SW 1271 (cell line): Measurements from ENCODE around the gene PEX14.
"Not testable (repeated sequence)": the region's sequence is repeated elsewhere in the genome, so short reads cannot be mapped to it uniquely, and the experiment has no call there.

Source experiments
- DNase-seq, 2 experiments: peaks; one replicate each; lab custom pipeline; 2025; lab: John Stamatoyannopoulos, UW

Gene PEX14

DNA sequence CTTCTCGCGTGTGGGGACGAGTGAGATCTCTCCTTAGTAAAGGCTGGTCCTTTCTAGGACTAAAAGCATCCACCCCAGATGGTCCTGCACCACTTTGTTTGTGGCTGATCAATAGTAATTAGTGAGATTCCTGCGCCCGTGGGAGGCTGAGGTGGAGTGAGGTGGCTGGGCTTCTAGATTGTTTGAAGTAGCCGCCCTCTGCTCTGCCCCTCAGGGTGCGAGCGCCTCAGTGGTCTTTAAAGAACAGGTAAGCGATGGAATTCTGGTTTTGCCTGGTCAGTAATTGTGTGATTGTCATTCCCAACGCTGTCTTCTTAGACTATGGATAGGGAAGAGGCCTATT lies 20.7 kb downstream of the PEX14 start:
- DNase-seq, result no peak

DNA sequence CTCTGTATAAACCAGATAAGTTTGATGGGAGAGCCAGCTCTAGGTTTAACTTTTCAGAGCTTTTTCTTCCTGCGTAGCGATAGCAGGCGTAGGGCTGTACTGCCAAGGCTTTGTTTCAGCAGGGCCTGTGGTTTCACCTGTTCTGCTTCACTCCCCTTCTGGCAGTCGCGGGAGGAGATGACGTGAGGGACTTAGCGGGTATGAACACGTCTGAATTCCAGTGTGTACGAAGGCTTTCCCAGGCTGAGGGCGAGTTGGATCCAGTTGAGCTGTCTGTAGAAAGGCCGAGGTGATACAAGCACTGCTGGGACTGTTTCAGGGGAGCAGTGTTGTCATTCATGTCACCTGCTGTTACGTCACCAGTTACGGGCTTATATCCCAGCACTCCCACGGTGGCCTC lies 21.2 kb downstream of the PEX14 start:
- no peak for DNase-seq

DNA sequence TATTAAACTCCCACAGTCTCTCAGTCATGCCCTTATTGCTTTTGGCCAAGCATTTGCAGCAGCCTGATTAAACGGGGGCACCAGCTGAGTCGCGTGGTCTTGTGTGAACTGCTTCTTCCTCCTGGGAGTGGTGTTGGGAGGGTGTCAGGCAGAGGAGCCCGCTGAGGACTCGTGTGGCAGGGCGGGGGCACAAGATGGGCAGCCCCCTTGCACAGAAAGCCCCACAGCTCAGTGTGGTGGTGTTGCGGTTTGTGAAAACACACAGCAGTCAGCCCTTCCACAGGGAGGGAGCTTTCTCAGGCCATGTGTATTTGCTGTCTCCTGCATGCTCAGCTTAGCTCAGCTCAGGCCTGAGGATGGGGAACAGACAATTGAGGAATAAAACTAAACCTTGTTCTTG lies 22.4 kb downstream of the PEX14 start:
- no peak for DNase-seq

DNA sequence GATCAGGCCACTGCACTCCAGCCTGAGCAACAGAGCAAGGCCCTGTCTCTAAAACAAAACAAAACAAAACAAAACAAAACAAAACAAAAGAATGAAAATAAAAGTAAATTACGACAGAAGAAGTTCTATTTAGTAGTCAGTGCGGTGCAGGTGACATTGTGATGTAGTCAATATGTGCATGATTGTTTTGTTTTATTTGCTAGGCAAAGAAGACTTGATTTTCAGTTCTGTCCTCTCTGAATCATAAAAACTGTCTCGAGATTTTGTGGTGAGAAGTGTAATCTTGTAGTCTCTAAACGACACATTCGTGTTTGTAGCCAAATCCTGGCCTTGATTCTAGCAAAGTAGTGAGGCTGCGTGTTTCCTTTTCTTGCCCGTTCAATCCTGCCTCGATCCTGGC lies 23.5 kb downstream of the PEX14 start:
- no peak for DNase-seq

DNA sequence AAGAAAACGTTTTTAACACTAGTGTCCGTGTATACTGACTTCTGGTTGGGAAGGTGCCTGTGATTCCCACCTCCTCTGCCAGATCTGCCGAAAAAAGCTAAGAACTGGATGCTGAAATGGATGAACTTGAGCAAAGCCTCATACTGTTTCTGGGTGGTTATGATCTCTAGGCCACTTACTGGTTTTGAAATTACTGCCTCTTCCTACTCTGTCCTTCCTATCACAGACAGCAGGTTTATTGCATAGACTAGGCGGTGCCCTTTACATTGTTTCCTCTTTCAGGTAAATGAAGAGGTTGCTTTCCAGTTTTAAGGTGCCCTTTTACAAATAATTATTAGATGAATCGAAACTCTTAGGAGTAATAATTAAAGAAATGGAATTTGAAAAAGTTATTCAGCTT lies 27.5 kb downstream of the PEX14 start:
- no peak for DNase-seq

DNA sequence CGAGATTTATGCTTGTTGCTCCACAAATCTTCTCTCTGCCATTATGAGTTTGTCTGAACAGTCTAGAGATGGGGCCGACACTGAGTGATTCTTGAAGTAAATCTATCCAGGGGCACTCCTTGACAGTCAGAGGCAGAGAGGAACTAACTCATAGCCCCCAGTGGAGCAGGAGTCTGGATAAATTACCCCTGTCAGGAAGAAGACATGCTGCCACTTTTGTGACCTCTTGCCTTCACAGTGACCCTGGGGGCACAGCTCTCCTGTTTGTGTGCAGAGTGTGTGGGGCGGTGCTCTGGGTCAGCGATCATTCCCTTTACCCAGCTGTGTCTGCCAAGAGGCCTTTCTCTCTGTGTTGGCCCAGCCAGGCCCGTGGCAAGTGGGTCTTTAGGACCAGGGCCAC lies 29.5 kb downstream of the PEX14 start:
- no peak for DNase-seq

DNA sequence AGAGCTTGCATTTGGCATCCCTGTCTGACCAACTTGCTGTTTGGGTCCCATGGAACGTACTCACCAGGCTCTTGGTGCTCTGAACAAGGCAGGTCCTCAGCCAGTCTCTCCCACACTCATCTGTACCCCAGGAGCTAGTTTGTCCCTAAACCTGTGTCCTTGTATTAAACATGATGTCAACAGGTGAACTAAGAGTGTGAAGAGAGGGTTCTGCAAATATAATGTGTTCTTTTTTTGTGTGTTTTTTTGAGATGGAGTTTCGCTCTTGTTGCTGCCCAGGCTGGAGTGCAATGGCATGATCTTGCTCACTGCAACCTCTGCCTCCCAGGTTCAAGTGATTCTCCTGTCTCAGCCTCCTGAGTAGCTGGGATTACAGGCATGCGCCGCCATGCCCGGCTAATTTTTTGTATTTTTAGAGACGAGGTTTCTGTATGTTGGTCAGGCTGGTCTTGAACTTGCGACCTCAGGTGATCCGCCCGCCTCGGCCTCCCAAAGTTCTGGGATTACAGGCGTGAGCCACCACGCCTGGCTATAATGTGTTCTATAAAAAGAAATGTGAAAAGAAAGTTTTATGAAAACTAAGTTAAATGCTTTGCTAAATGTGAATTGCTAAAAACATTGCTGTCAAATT lies 31.4 kb downstream of the PEX14 start:
- not testable (repeated sequence) for DNase-seq

DNA sequence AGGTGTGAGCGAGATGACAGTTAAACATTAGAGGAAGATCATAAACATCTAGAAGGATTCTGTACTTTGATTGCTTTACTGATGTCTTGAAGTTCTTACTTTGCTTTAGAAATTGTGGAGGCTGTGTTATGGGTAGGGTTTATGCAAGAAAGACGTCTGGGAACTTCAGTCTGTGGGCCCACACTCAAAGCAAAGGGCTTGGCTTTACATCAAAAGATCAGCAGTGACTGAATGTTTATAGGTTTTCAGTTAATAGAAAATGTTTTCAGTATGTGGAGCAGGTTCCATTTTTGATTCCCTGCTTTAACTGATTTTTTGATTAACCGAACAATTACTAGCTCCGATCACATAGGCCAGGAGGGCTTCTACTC lies 31.9 kb downstream of the PEX14 start:
- no peak for DNase-seq

DNA sequence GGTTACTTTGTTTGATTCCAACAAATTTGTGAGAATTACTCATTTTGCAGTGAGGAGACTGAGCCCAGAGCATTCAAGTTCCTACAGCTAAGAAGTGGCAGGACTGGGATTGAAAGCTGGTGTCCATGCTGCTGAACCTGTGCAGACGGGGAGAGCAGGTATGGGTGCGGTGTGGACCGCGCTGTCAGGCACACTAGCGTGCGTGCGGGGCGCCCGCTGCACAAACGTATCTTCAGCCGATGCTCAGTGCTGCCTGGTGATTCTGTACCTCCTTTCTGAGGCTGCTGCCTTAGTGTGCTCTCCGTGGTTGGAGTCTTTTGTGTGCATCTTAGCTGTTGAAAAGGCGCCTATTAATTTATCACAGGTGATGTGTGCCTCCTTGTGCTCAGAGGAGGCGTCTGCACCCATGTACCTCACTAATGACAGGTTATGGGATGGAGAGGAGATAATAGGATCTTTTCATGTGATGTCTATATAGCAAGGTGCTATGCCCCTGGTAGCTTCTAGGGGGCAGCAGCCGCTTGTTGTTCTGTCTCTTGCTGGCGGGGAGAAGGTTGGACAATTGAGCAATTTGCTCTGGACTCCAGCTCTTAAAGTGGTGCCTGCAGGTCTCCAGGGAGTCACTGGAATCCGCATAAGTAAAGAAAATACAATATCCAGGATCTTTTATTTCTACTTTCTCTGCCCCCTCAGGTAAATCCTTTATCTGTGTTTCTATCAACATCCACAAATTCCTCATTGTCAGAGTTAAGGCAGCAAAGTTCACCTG lies 32.5 kb downstream of the PEX14 start:
- peak; percentile 28 to 79 for DNase-seq

DNA sequence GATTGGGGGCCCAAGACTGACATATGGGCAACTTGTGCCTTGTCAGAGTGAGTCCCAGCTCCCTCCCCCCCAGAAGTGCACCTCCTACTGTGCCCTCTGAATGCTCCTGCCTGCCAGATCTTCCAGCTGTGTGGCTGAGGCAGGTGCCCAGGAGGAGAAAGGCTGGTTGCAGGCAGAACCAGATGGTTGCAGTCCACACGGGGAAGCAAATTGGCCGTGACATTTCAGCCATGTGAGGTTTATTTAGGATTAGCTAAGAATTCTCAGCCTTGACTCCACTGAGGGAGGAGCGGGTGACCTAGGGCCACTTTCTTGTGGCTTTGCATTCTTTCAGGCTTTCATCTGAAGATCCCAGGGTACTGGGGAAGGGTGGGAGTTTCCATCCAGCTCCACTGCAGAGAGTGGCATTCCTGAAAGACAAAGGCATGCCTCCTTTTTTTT lies 33.8 kb downstream of the PEX14 start:
- no peak for DNase-seq

DNA sequence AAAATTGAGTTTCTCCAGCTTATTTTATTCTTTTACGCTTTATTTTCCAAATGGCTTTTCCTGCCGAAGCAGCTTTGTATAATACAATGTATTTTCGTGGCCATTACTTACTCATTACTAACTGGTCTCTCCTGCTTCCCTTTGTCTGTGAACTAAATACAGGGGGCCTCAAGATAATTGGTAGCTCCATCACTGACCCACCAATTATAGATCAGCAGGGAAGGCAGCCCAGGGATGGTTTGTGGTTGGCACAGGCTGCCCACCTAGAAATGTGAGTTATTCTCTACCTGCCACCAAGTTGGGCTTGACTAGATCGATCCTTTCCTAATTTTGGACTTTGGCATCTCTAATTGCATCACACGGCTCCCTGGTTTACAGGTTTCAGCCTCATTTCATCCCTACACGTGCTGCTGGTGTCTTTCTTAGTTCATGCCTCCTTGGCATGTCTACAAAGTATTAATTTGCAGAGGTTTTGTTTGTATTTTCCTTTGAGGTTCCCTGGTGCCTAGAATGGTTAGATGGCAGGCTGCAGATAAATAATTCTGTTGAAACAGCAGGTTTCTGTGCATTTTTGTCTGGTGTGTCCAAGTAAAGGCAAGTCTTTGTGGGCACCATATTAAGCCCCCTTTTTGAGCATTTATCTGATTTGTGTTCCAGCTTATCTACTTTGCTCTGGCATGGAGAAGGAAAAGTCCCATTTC lies 35.2 kb downstream of the PEX14 start:
- no peak for DNase-seq

DNA sequence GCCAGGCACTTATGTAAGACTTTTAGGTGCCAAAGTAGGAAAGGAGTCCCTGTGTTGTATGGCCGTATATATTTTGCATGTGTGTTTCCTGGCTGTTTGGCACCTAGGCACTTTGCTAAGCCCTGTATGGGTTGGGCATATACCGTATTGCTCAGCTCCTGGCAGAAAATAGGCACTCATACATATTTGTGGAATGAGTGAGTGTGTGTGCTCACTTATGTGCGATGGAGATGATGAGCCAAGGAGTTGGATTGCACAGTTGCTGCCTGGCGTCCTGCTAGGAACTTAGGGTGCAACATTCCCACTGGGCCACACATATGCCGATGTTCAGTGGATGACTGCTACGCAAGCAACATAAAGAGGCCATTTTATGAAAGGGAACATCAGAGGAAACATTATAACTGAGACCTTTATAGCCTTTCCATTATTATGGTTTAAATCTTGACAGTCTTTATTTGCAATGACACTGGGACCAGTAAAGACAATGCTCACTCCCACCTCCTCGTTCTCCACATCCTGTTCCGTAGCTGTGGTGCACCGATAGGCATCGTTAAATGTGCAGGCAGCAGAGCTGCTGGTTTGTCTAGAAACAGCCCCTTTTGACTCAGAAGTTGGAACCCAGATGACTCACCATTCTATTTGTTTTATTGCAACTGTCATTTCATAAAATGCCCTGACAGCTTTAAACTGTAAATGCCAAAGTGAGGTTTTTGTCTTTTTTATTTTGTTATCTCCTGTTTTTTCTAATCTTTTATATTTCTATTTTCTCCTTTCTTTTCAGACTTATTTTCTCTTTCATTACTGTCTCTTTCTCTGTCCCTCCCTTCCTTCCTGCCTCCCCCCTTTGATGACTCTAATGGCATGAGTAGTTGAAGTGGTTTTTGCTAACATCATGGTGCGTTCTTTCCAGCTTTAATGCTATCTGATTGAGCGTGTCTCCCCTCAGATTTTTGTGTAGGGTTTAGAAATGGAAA lies 36.1 kb downstream of the PEX14 start:
- DNase-seq, result peak; percentile 60 to 70

DNA sequence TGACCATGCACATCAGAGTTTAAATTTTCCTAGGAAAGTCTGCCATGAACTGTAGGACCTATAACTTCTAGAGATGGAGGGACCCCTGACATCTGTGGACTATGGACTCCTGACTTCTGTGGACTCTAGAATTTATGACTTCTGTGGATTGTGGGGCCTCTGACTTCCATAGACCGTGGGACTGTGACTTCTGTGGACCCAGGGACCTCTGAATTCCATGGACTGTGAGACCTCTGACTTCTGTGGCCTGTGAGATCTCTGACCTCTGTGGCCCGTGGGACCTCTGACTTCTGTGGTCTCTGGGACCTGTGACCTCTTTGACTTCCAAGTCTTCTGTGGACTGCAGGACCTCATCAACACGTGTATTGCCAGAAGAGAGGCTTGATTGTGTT lies 36.7 kb downstream of the PEX14 start:
- DNase-seq, result no peak

DNA sequence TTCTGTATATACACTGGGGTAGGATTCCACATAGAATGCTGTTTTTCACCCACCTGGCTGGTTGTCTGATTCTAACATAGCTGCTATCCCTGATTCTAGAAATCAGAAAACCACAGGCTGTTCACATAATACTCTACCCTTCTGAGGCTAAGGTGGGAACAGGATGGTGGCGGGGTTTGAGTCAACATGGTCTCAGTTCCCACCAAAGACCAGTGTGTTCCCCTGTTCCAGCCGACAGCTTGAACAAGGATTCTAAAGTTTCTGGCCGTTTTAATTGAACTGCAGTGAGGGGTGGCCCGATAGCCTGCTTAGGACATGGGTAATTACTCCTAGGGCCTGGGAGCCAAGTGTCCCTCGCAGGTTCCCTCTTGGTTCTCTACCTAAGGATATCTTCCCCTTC lies 38.4 kb downstream of the PEX14 start:
- no peak for DNase-seq

DNA sequence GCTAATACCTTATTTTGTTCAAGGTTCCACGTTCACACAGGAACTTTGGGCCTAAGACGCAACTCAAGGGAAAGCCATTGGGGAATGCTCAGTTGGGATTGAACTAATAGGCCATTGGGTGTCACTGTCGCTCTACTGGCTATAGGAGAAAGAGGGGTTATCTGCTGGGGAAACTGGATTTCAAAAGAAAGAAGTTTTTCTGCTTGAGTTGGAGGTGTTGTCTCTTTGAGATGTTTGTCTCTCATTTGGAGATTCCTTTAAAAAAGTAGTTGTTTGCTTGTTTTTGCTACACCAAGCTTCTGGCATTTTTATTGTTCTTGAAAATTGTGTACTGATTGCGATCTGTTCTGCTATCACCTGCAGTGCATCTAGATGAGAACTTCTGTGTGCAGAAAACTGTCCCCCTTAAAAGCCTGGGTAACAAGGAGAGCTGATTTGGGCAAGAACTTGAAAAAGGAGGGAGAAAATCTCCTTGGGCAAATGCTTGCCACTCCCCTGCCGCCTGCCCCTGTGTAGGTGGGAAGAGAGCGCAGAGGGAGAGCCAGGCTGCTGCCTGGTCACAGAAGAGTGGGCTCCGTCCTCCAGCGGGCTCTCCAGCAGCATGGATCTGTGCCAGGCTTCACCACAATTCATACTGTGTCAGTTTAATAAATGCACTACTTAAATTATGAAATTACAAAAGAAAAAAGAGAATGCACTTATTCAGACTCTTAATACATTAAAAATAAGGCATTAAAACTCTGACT lies 39.9 kb downstream of the PEX14 start:
- peak in 1 of 2 experiments; percentile 23 for DNase-seq

DNA sequence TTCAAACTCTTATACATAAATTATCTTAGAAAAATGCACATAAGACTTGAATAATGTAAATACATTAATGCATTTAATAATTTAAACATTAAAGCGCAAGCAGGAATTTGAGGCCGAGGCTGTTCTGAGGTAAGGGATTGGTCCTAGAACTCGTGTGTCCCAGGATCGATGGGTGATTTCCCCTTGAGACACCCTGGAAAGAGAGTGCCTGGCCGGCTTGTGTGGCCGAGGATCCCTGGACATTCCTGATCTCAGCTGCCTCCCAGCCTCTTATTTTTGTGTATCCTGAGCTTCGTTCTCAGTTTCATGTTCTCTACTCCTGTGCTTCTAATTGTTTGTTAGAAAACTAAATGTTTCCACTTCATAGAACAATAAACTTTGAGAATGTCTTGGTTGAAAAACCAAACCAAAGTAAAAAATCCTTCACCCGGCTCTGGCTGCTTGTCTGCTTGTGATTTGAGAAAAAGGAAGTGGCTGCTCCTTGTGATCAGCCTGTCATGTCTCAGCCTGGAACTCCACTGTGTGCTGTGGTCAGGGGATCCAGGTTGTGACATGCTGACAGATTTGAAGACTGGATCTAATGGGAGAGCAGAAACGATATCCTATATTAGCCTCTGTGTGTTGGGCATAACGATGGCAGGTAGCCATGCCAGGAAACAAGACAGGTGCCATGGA lies 40.7 kb downstream of the PEX14 start:
- no peak for DNase-seq

DNA sequence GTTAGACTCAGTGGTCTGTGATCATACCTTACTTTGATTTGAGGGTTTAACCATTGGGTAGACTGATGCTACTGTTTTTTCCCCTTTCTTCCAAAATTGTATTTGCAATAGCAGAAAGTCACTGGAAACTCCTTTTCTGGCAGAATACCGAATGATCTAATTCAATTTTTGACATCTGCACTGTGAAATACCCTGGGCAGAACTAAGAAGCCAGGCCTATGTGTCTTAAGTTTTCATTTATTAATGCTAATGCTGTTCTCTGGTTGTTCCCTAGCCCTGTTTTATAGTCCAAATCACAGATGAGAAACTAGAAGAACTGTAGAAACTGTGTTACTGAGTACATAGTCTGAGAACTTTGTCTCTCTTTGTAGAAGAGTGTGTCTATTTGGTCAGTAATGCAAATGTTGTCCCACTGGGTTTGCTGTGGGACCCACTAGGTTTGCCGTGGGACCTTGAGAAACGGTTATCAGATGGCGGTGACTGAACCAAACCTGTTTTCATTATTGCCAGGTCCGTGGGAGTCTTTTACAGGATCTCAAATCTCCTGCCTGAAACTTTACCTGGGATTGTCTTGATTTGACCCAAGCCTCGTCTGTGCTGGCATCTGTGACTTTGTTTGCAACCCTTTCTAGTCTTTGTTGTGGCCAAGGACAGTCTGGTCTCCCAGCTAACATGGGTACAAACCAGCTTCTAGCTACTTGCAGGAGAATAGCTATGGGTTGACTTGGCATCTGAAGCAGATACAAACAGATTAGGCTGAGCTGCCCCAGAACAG lies 41.4 kb downstream of the PEX14 start:
- no peak for DNase-seq

DNA sequence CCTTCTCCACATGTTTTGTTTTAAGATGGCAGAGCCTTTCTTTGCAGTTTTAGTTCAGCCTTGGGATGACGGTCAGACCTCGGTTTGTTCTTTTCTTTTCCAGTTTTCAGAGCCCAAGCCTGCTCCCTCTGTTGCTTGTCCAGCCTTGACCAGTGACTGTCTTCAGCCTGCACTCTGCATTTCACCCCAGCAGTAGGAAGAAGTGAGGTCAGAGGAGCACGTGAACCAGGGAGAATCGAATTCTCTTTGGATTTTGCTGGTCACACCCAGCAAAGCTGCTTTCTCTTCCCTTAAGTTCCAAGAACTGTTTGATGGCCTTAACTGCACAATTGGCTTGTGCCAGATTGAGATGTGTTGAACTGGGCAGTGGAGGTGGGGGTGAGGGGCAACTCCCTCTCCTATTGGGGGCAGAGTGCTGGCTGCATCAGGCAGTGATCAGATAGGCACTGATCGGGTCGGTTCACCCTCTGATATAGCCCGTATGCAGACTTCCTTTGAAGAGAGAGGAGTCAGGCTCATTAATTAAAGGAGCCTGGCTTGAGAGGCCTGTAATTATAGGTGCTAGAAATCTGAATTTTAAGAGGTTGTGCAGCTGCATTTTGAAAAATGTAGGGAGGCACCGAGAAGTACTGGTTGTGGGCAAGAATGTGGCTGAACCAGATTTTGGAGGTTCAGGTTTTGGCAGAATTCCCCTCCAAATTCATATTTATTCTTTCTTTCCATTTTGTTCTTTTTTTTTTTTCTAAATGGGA lies 42.4 kb downstream of the PEX14 start:
- DNase-seq, result no peak

DNA sequence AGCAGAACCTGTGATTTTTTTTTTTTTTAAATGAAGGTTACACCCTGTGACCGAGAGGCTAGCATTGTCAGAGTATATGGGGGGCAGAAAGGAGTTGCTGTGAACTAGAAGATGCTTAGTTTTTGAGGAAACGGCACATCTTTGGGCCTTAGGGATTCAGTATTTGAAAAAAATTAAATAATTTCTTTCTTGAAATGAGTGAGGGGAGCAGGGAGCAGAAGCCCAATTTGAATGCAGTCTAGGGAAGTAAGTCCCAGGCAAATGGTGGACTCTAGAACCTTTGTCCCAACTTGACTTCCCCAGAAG lies 42.9 kb downstream of the PEX14 start:
- no peak for DNase-seq

DNA sequence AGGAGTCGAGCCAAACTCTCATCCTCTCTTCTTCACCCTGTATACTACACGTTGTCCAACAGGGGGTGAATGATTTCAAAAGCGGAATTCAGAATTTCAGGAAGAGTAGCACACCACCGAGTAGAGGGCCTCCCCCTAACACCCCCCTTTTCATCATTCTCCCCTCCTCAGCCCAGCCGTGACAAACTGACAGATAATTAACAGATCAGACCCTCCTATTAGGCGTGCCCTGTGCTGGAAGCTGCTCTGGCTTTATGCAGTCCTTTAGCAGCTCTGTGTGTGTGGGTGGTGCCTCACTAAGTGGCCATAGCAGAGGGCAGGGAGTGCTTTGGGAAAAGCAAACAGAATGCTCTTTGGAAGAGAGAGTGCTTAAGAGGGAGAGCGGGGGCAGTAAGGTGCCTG lies 44.3 kb downstream of the PEX14 start:
- no peak for DNase-seq
